GM12874 (cell line): ENCODE measurements around the gene TBRG4.

Experiments
- CTCF ChIP-seq: IDR thresholded peaks from 2 replicates; pipeline ENCODE4 v1.5.1; 2011; ENCODE audit warnings: low read depth, mild to moderate bottlenecking, control low read depth, low read length, moderate library complexity; ENCODE audit not compliant: insufficient read depth

The TBRG4 gene

GRCh38 chr7:45149606-45150005 lies 38.1 kb upstream of the TBRG4 start:
- TF ChIP-seq CTCF = no peak

GRCh38 chr7:45148653-45148973 lies 37.1 kb upstream of the TBRG4 start:
- no peak for TF ChIP-seq CTCF

- TF ChIP-seq CTCF = no peak
These were observed 36.6 kb upstream of the TBRG4 start for GRCh38 chr7:45147858-45148652.

GRCh38 chr7:45146531-45147379 lies 35.3 kb upstream of the TBRG4 start:
- 0 out of 2 replicates have a peak, but pooled peaks have one; percentile 16 for TF ChIP-seq CTCF

GRCh38 chr7:45145881-45146280 lies 34.4 kb upstream of the TBRG4 start:
- no peak for TF ChIP-seq CTCF

GRCh38 chr7:45143616-45144015 lies 32.1 kb upstream of the TBRG4 start:
- TF ChIP-seq CTCF = no peak

GRCh38 chr7:45140827-45141226 lies 29.3 kb upstream of the TBRG4 start:
- no peak for TF ChIP-seq CTCF
